ENCODE data around the gene OSTN.
A peak's percentile ranks its signal among the peaks of the same experiment; 100 is the strongest.
"Not testable (repeated sequence)": the region's sequence is repeated elsewhere in the genome, so short reads cannot be mapped to it uniquely, and the experiment has no call there.

Gene OSTN

GRCh38 chr3:191235331-191236314 lies 36.6 kb downstream of the OSTN start:
- no peak for DNase-seq

- no peak for DNase-seq
Measured at GRCh38 chr3:191236646-191237045, 37.6 kb downstream of the OSTN start.

- DNase-seq: no peak
Measured at GRCh38 chr3:191237047-191237882, 38.2 kb downstream of the OSTN start.

GRCh38 chr3:191238321-191238817 lies 39.3 kb downstream of the OSTN start:
- peak; percentile 39 for DNase-seq

GRCh38 chr3:191239407-191240031 lies 40.5 kb downstream of the OSTN start:
- DNase-seq: no peak

- no peak for DNase-seq
Measured at GRCh38 chr3:191240486-191240885, 41.4 kb downstream of the OSTN start.

- no peak for DNase-seq
Measured at GRCh38 chr3:191244242-191244867, 45.3 kb downstream of the OSTN start.

- DNase-seq: not testable (repeated sequence)
Measured at GRCh38 chr3:191246034-191246433, 47.0 kb downstream of the OSTN start.

- DNase-seq: no peak
Measured at GRCh38 chr3:191246630-191247029, 47.6 kb downstream of the OSTN start.

GRCh38 chr3:191253089-191253799 lies 54.2 kb downstream of the OSTN start:
- DNase-seq: no peak

- DNase-seq: no peak
Measured at GRCh38 chr3:191254098-191254873, 55.2 kb downstream of the OSTN start.

- no peak for DNase-seq
Measured at GRCh38 chr3:191255156-191255555, 56.1 kb downstream of the OSTN start.

- DNase-seq: no peak
Measured at GRCh38 chr3:191256405-191256804, 57.4 kb downstream of the OSTN start.

GRCh38 chr3:191257286-191257685 lies 58.2 kb downstream of the OSTN start:
- no peak for DNase-seq

- no peak for DNase-seq
Measured at GRCh38 chr3:191259486-191259885, 60.4 kb downstream of the OSTN start.

- no peak for DNase-seq
Measured at GRCh38 chr3:191260431-191261303, 61.6 kb downstream of the OSTN start.

GRCh38 chr3:191261304-191261638 lies 62.2 kb downstream of the OSTN start:
- DNase-seq: no peak

- no peak for DNase-seq
Measured at GRCh38 chr3:191262650-191263049, 63.6 kb downstream of the OSTN start.

- no peak for DNase-seq
Measured at GRCh38 chr3:191263365-191263764, 64.3 kb downstream of the OSTN start.

- no peak for DNase-seq
Measured at GRCh38 chr3:191263850-191264249, 64.8 kb downstream of the OSTN start.
